H1 (cell line): ENCODE data around the gene GOLIM4. TPM values are rescaled to one million over a fixed set of nuclear protein-coding genes. Genes with fewer than 3 reads are reported as not detected.

Experiments used
- CTCF ChIA-PET: fragments of 300-600 bp; sonication (Branson Sonifier 250); formaldehyde crosslinking; loops from one replicate; lab custom pipeline; 2021; ENCODE audit not compliant: partially characterized antibody; lab: Charles Lee
- POLR2A ChIA-PET: fragments of 300-600 bp; sonication (Branson Sonifier 250); formaldehyde crosslinking; loops from one replicate; lab custom pipeline; 2021; ENCODE audit warnings: inconsistent platforms; ENCODE audit not compliant: partially characterized antibody; lab: Charles Lee
- DNase-seq, 2 experiments: peaks; one replicate each; pipeline versions ENCODE4 v3.0.0 to v3.0.0-alpha.2; 2010 to 2022; ENCODE audit warnings: low spot score in 2 of 2, low read depth in 1 of 2, mixed read lengths in 1 of 2
- FAIRE-seq: peaks from 2 replicates; lab custom pipeline; 2011; peaks lifted over from hg19 to GRCh38; lab: Jason Lieb, UNC
- H2AFZ ChIP-seq: 2 replicates; pipeline ENCODE4 v1.8.1; 2012; ENCODE audit warnings: low read length, inconsistent platforms
- H2AK5ac ChIP-seq: 2 replicates; pipeline ENCODE4 v1.6.1; 2013; ENCODE audit warnings: low read depth, low read length
- H2BK120ac ChIP-seq: replicated peaks from 2 replicates; pipeline ENCODE3; 2013; ENCODE audit warnings: low read depth, low read length, inconsistent platforms
- H2BK12ac ChIP-seq: 2 replicates; pipeline ENCODE4 v1.6.1; 2013; ENCODE audit warnings: low read depth, low read length
- H2BK15ac ChIP-seq: 2 replicates; pipeline ENCODE4 v1.6.1; 2013; ENCODE audit warnings: low read length
- H2BK20ac ChIP-seq: 2 replicates; pipeline ENCODE4 v1.6.1; 2013; ENCODE audit warnings: low read length
- H2BK5ac ChIP-seq: 2 replicates; pipeline ENCODE4 v1.6.1; 2013; ENCODE audit warnings: low read depth, low read length
- H3K14ac ChIP-seq: 2 replicates; pipeline ENCODE4 v1.6.1; 2013; ENCODE audit warnings: inconsistent platforms; ENCODE audit not compliant: insufficient read length
- H3K18ac ChIP-seq: 2 replicates; pipeline ENCODE4 v1.6.1; 2013; ENCODE audit warnings: low read length; ENCODE audit errors: extremely low read depth
- H3K23ac ChIP-seq: 2 replicates; pipeline ENCODE4 v1.6.1; 2013; ENCODE audit warnings: inconsistent platforms; ENCODE audit not compliant: insufficient read length
- H3K23me2 ChIP-seq: 2 replicates; pipeline ENCODE4 v1.6.1; 2013; ENCODE audit warnings: low read depth, low read length
- H3K27ac ChIP-seq: 2 replicates; pipeline ENCODE4 v1.6.1; 2011; ENCODE audit warnings: low read depth, low read length, inconsistent platforms
- H3K27me3 ChIP-seq, 4 experiments: replicated peaks in 1 of 4; 1 replicate in 1 of 4; 2 replicates in 3 of 4; pipeline versions ENCODE4 v1.6.1 to v1.8.1; 2011 to 2013; ENCODE audit warnings: low read length in 3 of 4, mild to moderate bottlenecking in 3 of 4, inconsistent platforms in 2 of 4, mixed read lengths in 2 of 4, moderate library complexity in 1 of 4; ENCODE audit not compliant: control insufficient read depth in 3 of 4, insufficient read depth in 3 of 4; ENCODE audit errors: extremely low read depth in 1 of 4
- H3K36me3 ChIP-seq, 4 experiments: 2 replicates each; pipeline versions ENCODE4 v1.6.1 to v1.8.1; 2011 to 2013; ENCODE audit warnings: mild to moderate bottlenecking in 4 of 4, low read length in 3 of 4, moderate library complexity in 2 of 4, control low read depth in 1 of 4, inconsistent platforms in 1 of 4; ENCODE audit not compliant: insufficient read depth in 4 of 4, control insufficient read depth in 2 of 4
- H3K4ac ChIP-seq: replicated peaks from 2 replicates; pipeline ENCODE3; 2013; ENCODE audit warnings: low read length, low read depth, mixed read lengths, inconsistent platforms; ENCODE audit not compliant: insufficient read length
- H3K4me1 ChIP-seq, 4 experiments: replicated peaks in 1 of 4; 1 replicate in 1 of 4; 2 replicates in 3 of 4; pipeline versions ENCODE4 v1.6.1 to v1.8.1; 2011 to 2013; ENCODE audit warnings: low read length in 3 of 4, inconsistent platforms in 2 of 4, mixed read lengths in 1 of 4; ENCODE audit not compliant: insufficient read depth in 4 of 4, control insufficient read depth in 3 of 4
- H3K4me2 ChIP-seq, 2 experiments: 2 replicates each; pipeline versions ENCODE4 v1.6.1 to v1.8.1; 2011 to 2013; ENCODE audit warnings: low read depth in 2 of 2, low read length in 2 of 2, control low read depth in 1 of 2, inconsistent platforms in 1 of 2, mild to moderate bottlenecking in 1 of 2; ENCODE audit not compliant: insufficient read depth in 1 of 2
- H3K4me3 ChIP-seq, 4 experiments: fragments of 200-600, 300-600 bp in 1 of 4; sonication (generic), shearing (Covaris generic), sonication (Bioruptor Twin) in 1 of 4; 2 replicates each; pipeline versions ENCODE4 v1.5.1 to v1.8.1; 2011 to 2016; ENCODE audit warnings: low read length in 4 of 4, low read depth in 3 of 4, control low read depth in 2 of 4, inconsistent platforms in 2 of 4, mild to moderate bottlenecking in 2 of 4, mixed read lengths in 1 of 4, moderate library complexity in 1 of 4; ENCODE audit not compliant: insufficient read depth in 2 of 4; ENCODE audit errors: extremely low read depth in 1 of 4
- H3K56ac ChIP-seq: replicated peaks from 2 replicates; pipeline ENCODE3; 2013; ENCODE audit warnings: low read depth, mild to moderate bottlenecking, mixed read lengths, low read length, inconsistent platforms; ENCODE audit not compliant: insufficient read length
- H3K79me1 ChIP-seq: 2 replicates; pipeline ENCODE4 v1.6.1; 2013; ENCODE audit warnings: low read depth, low read length, control low read depth
- H3K79me2 ChIP-seq, 2 experiments: 2 replicates each; pipeline versions ENCODE4 v1.6.1 to v1.8.1; 2012 to 2013; ENCODE audit warnings: low read length in 2 of 2, mild to moderate bottlenecking in 2 of 2, inconsistent platforms in 1 of 2; ENCODE audit not compliant: insufficient read depth in 2 of 2, control insufficient read depth in 1 of 2
- H3K9ac ChIP-seq, 4 experiments: replicated peaks in 1 of 4; 1 replicate in 1 of 4; 2 replicates in 3 of 4; pipeline versions ENCODE4 v1.6.1 to v1.8.1; 2011 to 2013; ENCODE audit warnings: low read depth in 3 of 4, low read length in 3 of 4, control low read depth in 2 of 4, mild to moderate bottlenecking in 2 of 4, moderate library complexity in 2 of 4, inconsistent platforms in 1 of 4; ENCODE audit errors: extremely low read depth in 1 of 4
- H3K9me3 ChIP-seq, 2 experiments: 2 replicates each; pipeline versions ENCODE4 v1.6.1 to v1.8.1; 2012 to 2013; ENCODE audit warnings: mild to moderate bottlenecking in 2 of 2, moderate library complexity in 2 of 2, control low read depth in 1 of 2, inconsistent platforms in 1 of 2, low read depth in 1 of 2, low read length in 1 of 2, mixed read lengths in 1 of 2; ENCODE audit not compliant: insufficient read depth in 2 of 2
- H4K20me1 ChIP-seq, 2 experiments: replicated peaks in 1 of 2; 2 replicates each; pipeline versions ENCODE3 to v1.8.1; 2011 to 2013; ENCODE audit warnings: inconsistent platforms in 2 of 2, low read length in 2 of 2, mild to moderate bottlenecking in 1 of 2; ENCODE audit not compliant: insufficient read depth in 2 of 2, control insufficient read depth in 1 of 2
- H4K5ac ChIP-seq: 2 replicates; pipeline ENCODE4 v1.6.1; 2013; ENCODE audit warnings: low read length, low read depth, mixed read lengths, inconsistent platforms; ENCODE audit not compliant: insufficient read length
- H4K8ac ChIP-seq: 2 replicates; pipeline ENCODE4 v1.8.0; 2013; ENCODE audit warnings: mild to moderate bottlenecking, moderate library complexity, low read length, inconsistent platforms; ENCODE audit not compliant: insufficient read depth; ENCODE audit errors: extremely low read depth
- H4K91ac ChIP-seq: replicated peaks from 2 replicates; pipeline ENCODE3; 2013; ENCODE audit warnings: low read length, mixed read lengths, inconsistent platforms; ENCODE audit not compliant: insufficient read length
- CTCF ChIP-seq, 3 experiments: IDR thresholded peaks; 1 replicate in 2 of 3; 2 replicates in 1 of 3; pipeline versions ENCODE4 v1.5.1 to v1.6.1; 2011; ENCODE audit warnings: low read length in 3 of 3, mild to moderate bottlenecking in 3 of 3, inconsistent platforms in 2 of 3, low read depth in 1 of 3, moderate library complexity in 1 of 3; ENCODE audit not compliant: insufficient read depth in 1 of 3; ENCODE audit errors: control extremely low read depth in 1 of 3
- EZH2 ChIP-seq: fragments of 200-600 bp; sonication (generic); IDR thresholded peaks from 2 replicates; pipeline ENCODE4 v1.7.1; 2012; ENCODE audit warnings: low read depth, mild to moderate bottlenecking, moderate library complexity, low read length, inconsistent platforms; ENCODE audit not compliant: severe bottlenecking
- FOSL1 ChIP-seq: IDR thresholded peaks from 2 replicates; pipeline ENCODE4 v1.6.1; 2011; ENCODE audit warnings: mild to moderate bottlenecking, low read depth, low read length, moderate library complexity; ENCODE audit not compliant: insufficient read depth
- KDM5A ChIP-seq: fragments of 200-600 bp; IDR thresholded peaks from 2 replicates; pipeline ENCODE4 v1.7.1; 2012; ENCODE audit warnings: mild to moderate bottlenecking, low read length, inconsistent platforms, mixed read lengths
- MAX ChIP-seq: IDR thresholded peaks from 2 replicates; pipeline ENCODE4 v1.6.1; 2012; ENCODE audit warnings: inconsistent platforms
- POLR2AphosphoS5 ChIP-seq: IDR thresholded peaks from 2 replicates; pipeline ENCODE4 v1.6.1; 2011; ENCODE audit warnings: low read depth, low read length
- SIRT6 ChIP-seq: IDR thresholded peaks from one replicate; pipeline ENCODE4 v1.7.1; 2012; ENCODE audit warnings: low read length, inconsistent platforms
- ZNF274 ChIP-seq: IDR thresholded peaks from 2 replicates; pipeline ENCODE4 v1.7.0; 2012; ENCODE audit warnings: low read length, borderline replicate concordance; ENCODE audit errors: extremely low read depth
- WGBS, 2 experiments: shearing (Covaris generic) in 1 of 2; methylation state at CpG; one replicate each; pipeline versions ENCODE4 v1.1.6 to v1.1.7; 2013 to 2015; ENCODE audit warnings: low lambda C conversion rate in 2 of 2, mixed read lengths in 2 of 2, inconsistent platforms in 1 of 2, low coverage in 1 of 2, missing lambda C conversion rate in 1 of 2; ENCODE audit not compliant: insufficient replicate concordance in 2 of 2, insufficient coverage in 1 of 2, insufficient read length in 1 of 2; ENCODE audit errors: extremely low coverage in 1 of 2, missing lambda C conversion rate in 1 of 2; 5-methylcytosine and 5-hydroxymethylcytosine counted together
- polyA plus RNA-seq, 7 experiments: library from polyadenylated mRNA; depleted of rRNA in 3 of 7; stranded (reverse) in 5 of 7; unstranded in 2 of 7; fragments of >200 nt in 5 of 7; fragments of 200-250 nt in 2 of 7; gene quantifications; 1 replicate in 5 of 7; 2 replicates in 1 of 7; 4 replicates in 1 of 7; pipeline versions ENCODE4 v1.2.1 to v1.2.3, GENCODE V29; 2011 to 2013; ENCODE audit warnings: missing spikeins in 2 of 7, mixed read lengths in 2 of 7
- total RNA-seq: library from RNA; stranded (reverse); fragmentation: NEBNext Ultra II Directional; extraction: Animal tissue kit (Norgen Biotek cat#: 25700); gene quantifications from 2 replicates; pipeline ENCODE4 v1.2.1, GENCODE V29; 2021

GOLIM4 gene
- total and polyA plus RNA-seq, 2 of the 8 experiments (the other 6 are each of a cell fraction or from before 2014, with no cell fraction given), result 5.6 to 29.7 TPM

GRCh38 chr3:167973046-167973445 is 122.7 kb downstream of the GOLIM4 start:
- Histone ChIP-seq H3K4me3 (no peak overlapping the region), H2AK5ac (no peak overlapping the region), H2AFZ (no peak overlapping the region), H2BK15ac (no peak overlapping the region), H3K27ac (no peak overlapping the region), H2BK20ac (no peak overlapping the region), H4K20me1 (no peaks in the 10 kb centered on the region), H3K56ac (no peak overlapping the region), H3K18ac (no peak overlapping the region), H2BK120ac (no peak overlapping the region), H3K4me1 (no peaks in the 10 kb centered on the region), H3K9me3 (no peaks in the 10 kb centered on the region), H3K23me2 (no peaks in the 10 kb centered on the region), H2BK5ac (no peak overlapping the region), H2BK12ac (no peak overlapping the region), H3K9ac (no peak overlapping the region), H3K23ac (no peak overlapping the region), H3K4ac (no peak overlapping the region), H3K79me2 (no peaks in the 10 kb centered on the region), H4K91ac (no peak overlapping the region), H3K4me2 (no peak overlapping the region), H3K36me3 (no peaks in the 10 kb centered on the region), H3K27me3 (peaks cover 0 to 1% (median 0%) of the 10 kb centered on the region in 4 experiments; a peak in 1 of 7 replicates), H4K5ac (no peak overlapping the region), H4K8ac (no peak overlapping the region), H3K14ac (no peak overlapping the region), H3K79me1 (no peaks in the 10 kb centered on the region)
- WGBS, 2 experiments, result 87% methylated on average over 2 of the region's 2 CpGs; no CpG with 5 or more reads in 1 of the 2 experiments
- ChIA-PET CTCF (interaction anchor here (1.5 kb wide), 1 partner anchor 10 kb away, joined by 4 read pairs; no protein-coding TSS in a partner anchor), POLR2A (no interaction called here)
- no peak for FAIRE-seq
- no peak for DNase-seq
- TF ChIP-seq FOSL1, result no peak
- no peak for TF ChIP-seq POLR2AphosphoS5
- no peak for TF ChIP-seq KDM5A
- TF ChIP-seq MAX, result no peak
- no peak for TF ChIP-seq ZNF274
- TF ChIP-seq SIRT6, result no peak
- TF ChIP-seq EZH2, result no peak
- TF ChIP-seq CTCF (IDR thresholded peaks at IDR 0.05; ENCODE audit: control extremely low read depth in 1 of 3, insufficient read depth in 1 of 3, low read depth in 1 of 3, low read length in 3 of 3), result no peak
